ENCODE measurements around the gene GAGE10.

DNA sequence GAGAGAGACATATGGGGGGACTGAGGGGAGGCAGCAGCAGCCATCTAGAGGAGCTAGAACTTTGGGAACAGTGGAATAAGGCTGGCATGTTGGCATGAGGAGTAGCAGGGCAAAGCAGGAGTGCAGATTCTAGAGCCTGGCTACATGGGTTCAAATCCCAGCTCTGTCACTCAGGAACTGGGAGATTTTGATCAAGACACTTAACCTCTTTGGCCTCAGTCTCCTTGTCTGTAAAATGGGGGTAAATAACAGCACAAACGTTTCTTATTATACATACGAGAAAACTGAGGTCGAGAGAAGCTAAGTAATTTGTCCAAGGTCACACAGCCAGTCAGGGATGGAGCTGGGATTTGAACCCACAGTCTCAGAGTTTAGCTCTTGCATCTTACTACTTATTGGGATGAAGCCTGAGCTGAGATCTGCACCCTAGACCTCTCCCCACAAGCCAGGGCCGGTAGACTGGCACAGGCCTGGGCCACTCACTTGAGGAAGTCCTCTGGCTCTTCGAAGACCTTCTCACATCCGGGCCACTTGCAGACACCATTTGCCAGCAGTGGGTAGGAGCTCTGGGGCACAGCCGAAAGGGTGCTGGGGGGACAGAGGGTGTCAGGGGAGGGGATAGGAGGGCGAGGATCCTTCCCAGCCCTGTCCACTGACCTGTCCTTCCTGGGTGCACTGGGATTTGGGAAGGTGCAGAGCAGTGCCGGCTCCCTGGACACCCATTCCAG, 47.0 kb upstream of the GAGE10 start:
- TF ChIP-seq, protein P1, sequence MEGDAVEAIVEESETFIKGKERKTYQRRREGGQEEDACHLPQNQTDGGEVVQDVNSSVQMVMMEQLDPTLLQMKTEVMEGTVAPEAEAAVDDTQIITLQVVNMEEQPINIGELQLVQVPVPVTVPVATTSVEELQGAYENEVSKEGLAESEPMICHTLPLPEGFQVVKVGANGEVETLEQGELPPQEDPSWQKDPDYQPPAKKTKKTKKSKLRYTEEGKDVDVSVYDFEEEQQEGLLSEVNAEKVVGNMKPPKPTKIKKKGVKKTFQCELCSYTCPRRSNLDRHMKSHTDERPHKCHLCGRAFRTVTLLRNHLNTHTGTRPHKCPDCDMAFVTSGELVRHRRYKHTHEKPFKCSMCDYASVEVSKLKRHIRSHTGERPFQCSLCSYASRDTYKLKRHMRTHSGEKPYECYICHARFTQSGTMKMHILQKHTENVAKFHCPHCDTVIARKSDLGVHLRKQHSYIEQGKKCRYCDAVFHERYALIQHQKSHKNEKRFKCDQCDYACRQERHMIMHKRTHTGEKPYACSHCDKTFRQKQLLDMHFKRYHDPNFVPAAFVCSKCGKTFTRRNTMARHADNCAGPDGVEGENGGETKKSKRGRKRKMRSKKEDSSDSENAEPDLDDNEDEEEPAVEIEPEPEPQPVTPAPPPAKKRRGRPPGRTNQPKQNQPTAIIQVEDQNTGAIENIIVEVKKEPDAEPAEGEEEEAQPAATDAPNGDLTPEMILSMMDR (IDR thresholded peaks at IDR 0.05): no peak
- no peak for TF ChIP-seq POLR2AphosphoS5 (IDR thresholded peaks at IDR 0.05)
- no peak for TF ChIP-seq POLR2A (IDR thresholded peaks at IDR 0.05)

Measured in prostate gland (tissue), 2 donors.